ENCODE results near the gene GALNTL6. TPM values are rescaled to one million over a fixed set of nuclear protein-coding genes. Genes with fewer than 3 reads are reported as not detected.
A peak's percentile ranks its signal among the peaks of the same experiment; 100 is the strongest.

The GALNTL6 gene
- total and polyA plus RNA-seq, 2 donors (not counting 3 experiments of a cell fraction or from before 2014, with no cell fraction given), result not detected

- peak overlapping the region; percentile 51 for H3K4me2 ChIP-seq (ENCODE audit: insufficient read depth, low read length)
- intact Hi-C loops (cut with micrococcal nuclease), result no loop called here
- H2AFZ ChIP-seq (ENCODE audit: low read depth, low read length), result no peak overlapping the region
- no peaks in the 10 kb centered on the region for H3K36me3 ChIP-seq (ENCODE audit: control insufficient read depth in 2 of 2, extremely low read depth in 1 of 2, insufficient read depth in 2 of 2, low read length in 2 of 2)
- H4K20me1 ChIP-seq (replicated peaks; ENCODE audit: control insufficient read depth, extremely low read depth, insufficient read depth, low read length), result no peaks in the 10 kb centered on the region
- H3K9me3 ChIP-seq (replicated peaks; ENCODE audit: control insufficient read depth, insufficient read depth, low read length), result no peaks in the 10 kb centered on the region
- TF ChIP-seq MYC (IDR thresholded peaks at IDR 0.05; ENCODE audit: low read depth, low read length) (no peak), CTCF (IDR thresholded peaks at IDR 0.05; ENCODE audit: extremely low read depth in 1 of 2, insufficient read depth in 1 of 2, low read depth in 1 of 2, low read length in 2 of 2) (no peak), GATA2 (IDR thresholded peaks at IDR 0.05; ENCODE audit: insufficient read depth, insufficient read length, low read depth, low read length) (peak; percentile 59), FOS (IDR thresholded peaks at IDR 0.05; ENCODE audit: borderline replicate concordance, insufficient read depth, low read length) (peak; percentile 94), JUN (IDR thresholded peaks at IDR 0.05; ENCODE audit: borderline replicate concordance, insufficient read depth, insufficient read length, low read depth) (peak; percentile 93), POLR2AphosphoS5 (IDR thresholded peaks at IDR 0.05; ENCODE audit: insufficient read depth, low read depth, low read length) (peak; percentile 61)
- peak overlapping the region; percentile 93 for H3K27ac ChIP-seq (ENCODE audit: insufficient read depth, low read depth, low read length)
- CTCF ChIA-PET, result no interaction called here
- POLR2A ChIA-PET, result no interaction called here
- H3K9ac ChIP-seq (replicated peaks; ENCODE audit: extremely low read depth, insufficient read depth, low read length), result peak overlapping the region; percentile 79
- dilution Hi-C loops (cut with MboI; ENCODE audit: extremely low pct_ligation_motif_present, low sequenced_read_pairs), result no loop called here
- no peak overlapping the region for H3K4me3 ChIP-seq (replicated peaks in 1 of 3; ENCODE audit: insufficient read depth in 1 of 3, low read depth in 1 of 3, low read length in 3 of 3)
- H3K79me2 ChIP-seq (ENCODE audit: control insufficient read depth, insufficient read depth, low read length), result no peaks in the 10 kb centered on the region
- DNase-seq (ENCODE audit: low read depth, low spot score), result peak; percentile 94
- peak; percentile 77 for FAIRE-seq
- no peaks in the 10 kb centered on the region for H3K9me1 ChIP-seq (replicated peaks; ENCODE audit: control insufficient read depth, extremely low read depth, insufficient read depth, low read length)
- BruUV-seq (replicated peaks), result no TSS peak
- H3K4me1 ChIP-seq (ENCODE audit: control insufficient read depth, extremely low read depth, insufficient read depth, low read length), result peaks cover 16% of the 10 kb centered on the region
- no peaks in the 10 kb centered on the region for H3K27me3 ChIP-seq (ENCODE audit: control insufficient read depth in 2 of 2, insufficient read depth in 2 of 2, low read length in 2 of 2)
Observed at GRCh38 chr4:171880136-171880535, 66.9 kb downstream of the GALNTL6 start.

- Histone ChIP-seq H3K4me2 (ENCODE audit: insufficient read depth, low read length) (no peak overlapping the region), H3K4me1 (ENCODE audit: control insufficient read depth, extremely low read depth, insufficient read depth, low read length) (no peaks in the 10 kb centered on the region), H3K27me3 (ENCODE audit: control insufficient read depth in 2 of 2, insufficient read depth in 2 of 2, low read length in 2 of 2) (no peaks in the 10 kb centered on the region), H4K20me1 (replicated peaks; ENCODE audit: control insufficient read depth, extremely low read depth, insufficient read depth, low read length) (no peaks in the 10 kb centered on the region), H3K9me3 (replicated peaks; ENCODE audit: control insufficient read depth, insufficient read depth, low read length) (no peaks in the 10 kb centered on the region), H3K9me1 (replicated peaks; ENCODE audit: control insufficient read depth, extremely low read depth, insufficient read depth, low read length) (no peaks in the 10 kb centered on the region), H3K36me3 (ENCODE audit: control insufficient read depth in 2 of 2, extremely low read depth in 1 of 2, insufficient read depth in 2 of 2, low read length in 2 of 2) (no peaks in the 10 kb centered on the region), H3K79me2 (ENCODE audit: control insufficient read depth, insufficient read depth, low read length) (no peaks in the 10 kb centered on the region), H3K27ac (ENCODE audit: insufficient read depth, low read depth, low read length) (no peak overlapping the region), H3K4me3 (replicated peaks in 1 of 3; ENCODE audit: insufficient read depth in 1 of 3, low read depth in 1 of 3, low read length in 3 of 3) (no peak overlapping the region), H3K9ac (replicated peaks; ENCODE audit: extremely low read depth, insufficient read depth, low read length) (no peak overlapping the region), H2AFZ (ENCODE audit: low read depth, low read length) (no peak overlapping the region)
- TF ChIP-seq EZH2 (IDR thresholded peaks at IDR 0.05; ENCODE audit: borderline replicate concordance, low read depth, low read length, severe bottlenecking) (no peak), FOS (IDR thresholded peaks at IDR 0.05; ENCODE audit: borderline replicate concordance, insufficient read depth, low read length) (no peak), MAX (IDR thresholded peaks at IDR 0.05; ENCODE audit: insufficient read depth, insufficient read length) (no peak), JUN (IDR thresholded peaks at IDR 0.05; ENCODE audit: borderline replicate concordance, insufficient read depth, insufficient read length, low read depth) (no peak), MYC (IDR thresholded peaks at IDR 0.05; ENCODE audit: low read depth, low read length) (no peak), CTCF (IDR thresholded peaks at IDR 0.05; ENCODE audit: extremely low read depth in 1 of 2, insufficient read depth in 1 of 2, low read depth in 1 of 2, low read length in 2 of 2) (no peak), GATA2 (IDR thresholded peaks at IDR 0.05; ENCODE audit: insufficient read depth, insufficient read length, low read depth, low read length) (no peak), POLR2A (IDR thresholded peaks at IDR 0.05; ENCODE audit: low read depth, low read length) (no peak)
- no TSS peak for BruUV-seq (replicated peaks)
- POLR2A ChIA-PET, result no interaction called here
- DNase-seq (ENCODE audit: low read depth, low spot score) (no peak), FAIRE-seq (no peak)
- intact Hi-C loops (cut with micrococcal nuclease), result no loop called here
- dilution Hi-C loops (cut with MboI; ENCODE audit: extremely low pct_ligation_motif_present, low sequenced_read_pairs), result no loop called here
- CTCF ChIA-PET, result no interaction called here
Observed at GRCh38 chr4:171889681-171890080, 76.5 kb downstream of the GALNTL6 start.

Measured in endothelial cell of umbilical vein (primary cell).